H1 (cell line): ENCODE results near the gene TUBAL3. TPM values are rescaled to one million over a fixed set of nuclear protein-coding genes. Genes with fewer than 3 reads are reported as not detected.

Experiments
- BCL11A ChIP-seq, 2 experiments: IDR thresholded peaks; one replicate each; pipeline ENCODE4 v1.6.1; 2011; ENCODE audit warnings: low read depth in 2 of 2, low read length in 2 of 2, mild to moderate bottlenecking in 2 of 2
- BRCA1 ChIP-seq: IDR thresholded peaks from 2 replicates; pipeline ENCODE4 v1.6.1; 2012; ENCODE audit warnings: low read depth, low read length, improper control_type of control experiment
- GABPA ChIP-seq: IDR thresholded peaks from 2 replicates; pipeline ENCODE4 v1.6.1; 2011; ENCODE audit warnings: mild to moderate bottlenecking, low read length, moderate library complexity, borderline replicate concordance; ENCODE audit not compliant: insufficient read depth
- TCF12 ChIP-seq: IDR thresholded peaks from 2 replicates; pipeline ENCODE4 v1.6.1; 2011; ENCODE audit warnings: low read depth, mild to moderate bottlenecking, low read length
- polyA plus RNA-seq, 7 experiments: library from polyadenylated mRNA; depleted of rRNA in 3 of 7; stranded (reverse) in 5 of 7; unstranded in 2 of 7; fragments of >200 nt in 5 of 7; fragments of 200-250 nt in 2 of 7; gene quantifications; 1 replicate in 5 of 7; 2 replicates in 1 of 7; 4 replicates in 1 of 7; pipeline versions ENCODE4 v1.2.1 to v1.2.3, GENCODE V29; 2011 to 2013; ENCODE audit warnings: missing spikeins in 2 of 7, mixed read lengths in 2 of 7
- total RNA-seq: library from RNA; stranded (reverse); fragmentation: NEBNext Ultra II Directional; extraction: Animal tissue kit (Norgen Biotek cat#: 25700); gene quantifications from 2 replicates; pipeline ENCODE4 v1.2.1, GENCODE V29; 2021

Gene TUBAL3
- total and polyA plus RNA-seq, 2 of the 8 experiments (the other 6 are each of a cell fraction or from before 2014, with no cell fraction given): 0.17 TPM; not detected in 1

DNA sequence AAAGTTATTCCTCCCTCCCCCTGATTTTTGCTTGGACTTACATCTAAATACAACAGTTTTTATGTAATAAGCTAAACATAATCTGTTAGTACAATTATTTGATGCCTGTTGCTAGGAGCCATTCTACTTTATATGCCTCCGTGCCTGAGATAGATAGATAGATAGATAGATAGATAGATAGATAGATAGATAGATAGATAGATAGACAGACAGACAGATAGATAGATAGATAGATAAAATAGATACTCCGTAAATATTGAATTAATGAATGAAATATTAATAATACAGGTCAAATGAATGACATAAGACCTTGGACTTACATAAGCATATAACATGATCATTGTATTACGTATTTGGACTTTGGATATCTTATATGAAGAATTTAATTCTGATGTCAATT is 30.7 kb upstream of the TUBAL3 start (continued):
- TF ChIP-seq GABPA (no peak), BCL11A (IDR thresholded peaks at IDR 0.05; ENCODE audit: low read depth in 2 of 2, low read length in 2 of 2) (no peak), BRCA1 (no peak), TCF12 (no peak)
